Cardiac fibroblast (primary cell): ENCODE results near the gene SMOC2.

ENCODE experiments used
- DNase-seq, 2 donors: peaks; one replicate each; pipeline versions ENCODE4 v3.0.0 to v3.0.0-alpha.2; 2010; ENCODE audit warnings: low read depth in 2 of 2
- H3K4me3 ChIP-seq, 2 donors: replicated peaks in 1 of 2; 1 replicate in 1 of 2; 2 replicates in 1 of 2; pipeline ENCODE4 v1.5.1; 2011; ENCODE audit warnings: low read depth in 2 of 2, low read length in 2 of 2, mild to moderate bottlenecking in 2 of 2, moderate library complexity in 1 of 2
- CTCF ChIP-seq: IDR thresholded peaks from one replicate; pipeline ENCODE4 v1.5.1; 2011; ENCODE audit warnings: low read depth, mild to moderate bottlenecking, low read length, inconsistent platforms

SMOC2 gene

GRCh38 chr6:168663041-168663440 lies 222.1 kb downstream of the SMOC2 start:
- no peak overlapping the region for H3K4me3 ChIP-seq
- no peak for DNase-seq
- TF ChIP-seq CTCF: no peak

- DNase-seq: no peak
- TF ChIP-seq CTCF: no peak
- H3K4me3 ChIP-seq: no peak overlapping the region
These were observed 224.0 kb downstream of the SMOC2 start for GRCh38 chr6:168664956-168665355.

GRCh38 chr6:168666170-168666569 lies 225.2 kb downstream of the SMOC2 start:
- TF ChIP-seq CTCF: no peak
- H3K4me3 ChIP-seq: no peak overlapping the region
- no peak for DNase-seq

- no peak overlapping the region for H3K4me3 ChIP-seq
- DNase-seq: no peak
- TF ChIP-seq CTCF: no peak
These were observed 225.9 kb downstream of the SMOC2 start for GRCh38 chr6:168666699-168667427.

GRCh38 chr6:168667428-168667805 lies 226.4 kb downstream of the SMOC2 start:
- H3K4me3 ChIP-seq: no peak overlapping the region
- TF ChIP-seq CTCF: no peak
- no peak for DNase-seq

GRCh38 chr6:168670401-168670985 lies 229.5 kb downstream of the SMOC2 start:
- no peak for TF ChIP-seq CTCF
- no peak overlapping the region for H3K4me3 ChIP-seq
- no peak for DNase-seq
